Inflammatory macrophage treated with lipopolysaccharide for 1 hour (primary cell): ENCODE results near the gene DAB1.

Experiments used
- DNase-seq, 2 donors: peaks; one replicate each; pipeline ENCODE4 v3.0.0-alpha.2; 2020 to 2022

DAB1 gene

GRCh38 chr1:57410508-57410907 is 13.4 kb downstream of the DAB1 start:
- DNase-seq, result no peak

- no peak for DNase-seq
Measured at GRCh38 chr1:57407928-57408327, 15.9 kb downstream of the DAB1 start.

- no peak for DNase-seq
Measured at GRCh38 chr1:57406428-57406970, 17.4 kb downstream of the DAB1 start.

- no peak for DNase-seq
Measured at GRCh38 chr1:57404884-57405283, 19.0 kb downstream of the DAB1 start.

GRCh38 chr1:57403201-57403600 is 20.7 kb downstream of the DAB1 start:
- DNase-seq, result no peak

- no peak for DNase-seq
Measured at GRCh38 chr1:57401671-57402070, 22.2 kb downstream of the DAB1 start.

- DNase-seq, result no peak
Measured at GRCh38 chr1:57400048-57400447, 23.8 kb downstream of the DAB1 start.

- no peak for DNase-seq
Measured at GRCh38 chr1:57393058-57393584, 30.7 kb downstream of the DAB1 start.

GRCh38 chr1:57385336-57385735 is 38.5 kb downstream of the DAB1 start:
- DNase-seq, result no peak

GRCh38 chr1:57384901-57385300 is 39.0 kb downstream of the DAB1 start:
- DNase-seq, result no peak

GRCh38 chr1:57384284-57384683 is 39.6 kb downstream of the DAB1 start:
- DNase-seq, result no peak

- DNase-seq, result no peak
Measured at GRCh38 chr1:57381871-57382270, 42.0 kb downstream of the DAB1 start.

GRCh38 chr1:57381426-57381825 is 42.4 kb downstream of the DAB1 start:
- no peak for DNase-seq

GRCh38 chr1:57380923-57381322 is 42.9 kb downstream of the DAB1 start:
- DNase-seq, result no peak

GRCh38 chr1:57378534-57378933 is 45.3 kb downstream of the DAB1 start:
- no peak for DNase-seq

- DNase-seq, result no peak
Measured at GRCh38 chr1:57377339-57378139, 46.3 kb downstream of the DAB1 start.

- DNase-seq, result no peak
Measured at GRCh38 chr1:57376041-57376440, 47.8 kb downstream of the DAB1 start.

GRCh38 chr1:57369889-57370288 is 54.0 kb downstream of the DAB1 start:
- DNase-seq, result no peak

- DNase-seq, result no peak
Measured at GRCh38 chr1:57367945-57368344, 55.9 kb downstream of the DAB1 start.

- DNase-seq, result no peak
Measured at GRCh38 chr1:57363643-57364042, 60.2 kb downstream of the DAB1 start.

- no peak for DNase-seq
Measured at GRCh38 chr1:57363165-57363564, 60.7 kb downstream of the DAB1 start.

- no peak for DNase-seq
Measured at GRCh38 chr1:57362480-57362879, 61.4 kb downstream of the DAB1 start.

- no peak for DNase-seq
Measured at GRCh38 chr1:57361516-57361915, 62.3 kb downstream of the DAB1 start.

GRCh38 chr1:57360846-57361407 is 62.9 kb downstream of the DAB1 start:
- DNase-seq, result no peak
